Stimulated activated CD8-positive, alpha-beta memory T cell treated with anti-CD3 and anti-CD28 coated beads, Interleukin-4, amount 100 ng/mL, for 1 hour (primary cell): ENCODE results near the gene DAAM1.

Experiments
- DNase-seq, 2 donors: peaks; one replicate each; pipeline ENCODE4 v3.0.0-alpha.2; 2020; ENCODE audit warnings: low read depth in 2 of 2, low spot score in 1 of 2

The DAAM1 gene

DNA sequence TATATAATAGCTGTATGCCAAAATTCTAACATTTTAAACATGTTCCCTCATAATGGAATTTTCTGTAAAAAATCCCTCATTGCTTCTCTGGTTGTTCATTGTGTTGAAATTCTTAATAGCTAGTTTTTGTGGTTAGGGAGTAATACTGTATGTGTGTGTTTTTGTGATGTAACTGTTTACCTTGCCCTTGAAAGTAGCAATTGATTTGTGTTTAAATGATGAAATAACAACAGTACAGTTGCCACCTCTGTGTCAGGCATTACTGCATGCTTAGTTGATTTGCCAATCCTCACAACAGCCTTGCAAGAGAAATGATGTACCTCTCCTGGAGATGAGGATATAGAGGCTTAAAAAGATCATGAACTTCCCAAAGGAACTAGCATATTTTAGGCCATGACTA is 94.9 kb downstream of the DAAM1 start:
- DNase-seq, result no peak

DNA sequence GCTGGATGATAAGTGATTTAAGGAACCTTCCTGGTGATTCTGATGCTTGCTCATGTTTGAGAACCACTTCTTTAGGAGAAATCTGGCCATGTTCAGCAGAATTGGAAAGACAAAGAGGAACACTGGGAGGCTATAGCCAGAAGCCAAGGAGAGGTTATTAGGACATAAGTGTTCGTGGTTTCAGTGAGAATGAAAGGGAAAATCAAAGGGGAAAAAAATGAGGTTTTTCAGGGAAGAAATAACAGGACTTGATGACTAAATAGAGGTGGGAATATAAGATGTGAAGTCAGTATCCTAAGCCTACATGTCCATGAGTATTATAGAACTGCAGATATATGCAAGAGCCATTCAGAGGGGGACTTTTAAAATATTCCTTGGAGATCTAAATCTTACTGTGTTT is 95.6 kb downstream of the DAAM1 start:
- no peak for DNase-seq

DNA sequence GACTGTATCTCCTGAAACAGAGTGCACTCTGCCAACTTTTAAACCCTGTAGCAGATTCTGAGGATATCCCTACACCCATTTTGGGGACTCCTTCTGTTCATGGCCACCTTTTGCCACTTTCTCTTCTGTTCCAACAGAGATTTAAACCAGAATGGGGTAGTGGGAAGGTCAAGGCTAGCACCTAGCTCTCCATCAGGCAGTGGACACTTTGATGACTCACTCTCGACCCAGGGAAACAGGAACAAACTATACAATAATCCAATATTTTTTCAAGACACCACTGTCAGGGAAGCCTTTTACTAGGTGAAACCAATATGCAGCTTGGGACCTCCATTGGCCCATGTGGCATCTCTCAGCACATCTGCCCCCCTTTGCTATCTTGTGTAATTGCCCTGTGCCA is 103.6 kb downstream of the DAAM1 start:
- DNase-seq, result no peak

DNA sequence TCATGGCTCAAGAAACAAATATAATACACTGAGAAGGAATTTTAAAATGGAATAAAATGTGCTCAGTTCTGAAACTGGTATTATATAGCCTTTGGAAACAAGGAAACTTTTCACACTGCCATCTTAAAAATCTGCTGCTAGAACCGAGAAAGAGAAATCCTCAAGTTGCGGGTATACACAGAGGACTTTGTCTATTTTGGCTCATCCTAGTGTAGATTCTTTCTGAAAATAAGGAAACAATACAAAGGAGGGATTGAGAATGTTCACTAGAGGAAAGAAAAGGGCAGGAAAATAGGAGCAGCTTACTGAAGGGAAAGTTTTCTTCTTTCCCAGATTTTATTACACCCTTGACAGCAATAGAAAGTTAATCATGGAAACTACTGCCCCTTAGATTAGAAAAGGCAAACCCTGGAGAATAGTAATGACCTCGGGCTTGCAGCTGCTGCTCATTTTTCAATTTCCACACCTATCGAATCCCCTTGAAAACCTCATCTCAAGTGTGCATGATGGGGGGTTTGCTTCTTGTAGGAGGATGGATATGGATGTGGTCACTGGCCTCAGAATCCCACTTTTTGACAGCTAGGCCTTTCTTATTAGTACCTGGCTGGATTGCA is 104.6 kb downstream of the DAAM1 start:
- DNase-seq, result no peak

DNA sequence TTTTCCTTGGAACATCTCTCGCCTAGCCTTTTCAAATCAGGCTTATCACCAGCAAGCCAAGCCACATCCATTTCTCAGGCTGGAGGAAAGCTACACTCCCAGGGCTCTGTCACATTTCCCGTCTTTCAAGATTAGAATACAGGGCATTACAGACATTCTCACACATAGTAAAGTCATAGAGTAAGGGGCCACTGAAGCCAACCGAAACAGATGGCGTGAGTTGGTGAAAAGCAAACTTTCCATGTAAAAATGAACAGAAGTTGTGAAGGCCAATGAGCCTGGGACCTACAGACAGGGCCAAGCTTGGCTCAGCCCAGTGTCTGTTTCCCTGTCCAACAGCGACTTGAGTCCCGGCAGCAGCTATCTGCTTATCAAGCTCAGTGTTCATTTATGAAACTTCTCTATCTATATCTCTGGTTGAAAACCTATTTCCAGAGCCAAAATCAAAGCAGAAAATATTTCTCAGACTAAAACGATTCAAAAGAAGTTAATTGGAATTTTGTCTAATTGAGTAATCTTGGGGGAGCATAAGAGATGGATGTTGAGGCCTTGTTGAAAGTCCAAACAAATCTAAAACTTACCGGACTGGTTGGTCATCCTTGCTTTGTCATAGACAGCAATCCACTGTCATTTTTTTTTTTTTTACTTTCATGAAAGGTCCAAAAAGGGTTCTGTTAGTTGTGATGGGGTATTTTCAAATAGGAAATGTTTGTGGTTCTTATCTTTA is 105.6 kb downstream of the DAAM1 start:
- no peak for DNase-seq

- no peak for DNase-seq
These were observed 106.2 kb downstream of the DAAM1 start for GRCh38 chr14:59294662-59294992.

DNA sequence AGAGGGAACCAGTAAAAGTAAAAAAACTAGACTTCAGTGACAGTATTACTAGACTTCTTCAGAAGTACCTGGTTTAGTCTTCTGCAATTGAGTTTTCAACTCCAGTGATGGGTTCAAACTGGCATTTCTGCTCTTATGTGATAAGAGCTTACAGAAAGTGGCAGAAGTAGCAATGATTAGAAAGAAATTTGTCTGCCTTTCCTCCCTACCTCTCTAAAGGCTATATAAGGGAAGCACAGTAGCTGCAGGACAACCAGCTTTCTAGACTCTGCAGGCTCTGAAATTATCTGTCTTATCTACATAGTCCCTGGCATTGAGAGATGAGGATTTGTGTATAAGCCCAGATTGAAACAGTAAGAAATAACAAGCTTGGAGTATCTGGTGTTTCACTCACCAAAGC is 107.5 kb downstream of the DAAM1 start:
- DNase-seq, result no peak

DNA sequence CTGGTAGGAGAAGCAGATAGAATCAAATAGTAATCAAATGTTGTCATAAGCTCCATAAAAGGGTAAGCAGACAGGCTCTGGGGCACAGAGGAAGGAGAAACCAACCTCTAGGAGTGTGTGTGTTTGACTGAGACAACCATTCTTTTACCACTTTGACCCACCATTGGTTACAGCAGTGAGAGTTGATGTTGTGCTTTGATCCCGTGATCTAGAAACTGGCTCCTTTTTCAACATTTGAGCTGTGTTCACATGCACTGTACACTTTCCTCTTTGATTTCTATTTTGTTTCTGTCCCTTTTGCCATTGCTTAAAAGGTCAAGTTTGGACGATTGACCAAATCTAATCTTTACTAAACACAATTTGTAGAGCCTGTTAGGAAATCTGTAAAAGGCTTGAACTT is 108.0 kb downstream of the DAAM1 start:
- DNase-seq, result no peak

- DNase-seq, result no peak
These were observed 108.8 kb downstream of the DAAM1 start for GRCh38 chr14:59297071-59297776.

DNA sequence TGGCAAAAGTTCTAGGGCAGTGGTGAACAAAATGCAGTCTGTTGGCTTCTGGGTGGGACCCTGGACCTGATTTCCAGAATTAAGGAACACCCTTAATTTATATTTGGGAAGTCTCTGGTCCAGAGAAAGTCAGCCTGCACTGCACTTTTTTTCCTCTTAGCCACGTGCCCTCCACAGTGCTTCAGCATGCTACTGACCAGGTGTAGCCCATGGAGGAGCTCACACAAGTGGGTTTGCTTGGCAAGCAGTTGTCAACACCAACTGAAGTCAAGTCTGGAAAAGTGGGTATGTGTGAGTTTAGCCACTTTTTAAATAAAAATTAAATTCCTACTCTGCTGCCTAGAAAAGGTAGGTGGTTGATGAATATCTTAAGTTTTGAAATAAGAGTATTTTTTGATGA is 111.3 kb downstream of the DAAM1 start:
- no peak for DNase-seq

DNA sequence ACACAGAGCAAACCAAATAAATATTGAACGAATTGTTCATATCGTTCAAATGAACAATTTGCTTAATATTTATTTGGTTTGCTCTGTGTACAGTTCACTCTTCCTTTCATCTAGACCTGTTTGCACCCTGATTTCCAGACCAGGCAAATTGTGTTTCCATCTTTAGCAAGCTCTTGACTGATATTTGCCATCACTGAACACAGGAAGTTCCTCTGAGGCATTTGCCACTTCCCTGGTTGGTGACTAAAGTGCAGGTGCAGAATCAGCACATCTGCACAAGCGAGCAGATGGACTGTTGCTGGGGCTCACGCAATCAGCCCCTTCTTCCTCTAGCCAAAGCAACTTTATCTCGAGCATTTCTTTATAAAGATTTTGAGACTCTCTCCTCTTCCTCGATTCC is 112.9 kb downstream of the DAAM1 start:
- DNase-seq, result no peak

- DNase-seq, result no peak
These were observed 113.8 kb downstream of the DAAM1 start for GRCh38 chr14:59302313-59302712.

GRCh38 chr14:59303216-59303615 is 114.7 kb downstream of the DAAM1 start:
- no peak for DNase-seq

- no peak for DNase-seq
These were observed 116.8 kb downstream of the DAAM1 start for GRCh38 chr14:59305231-59305630.

GRCh38 chr14:59305836-59306555 is 117.5 kb downstream of the DAAM1 start:
- DNase-seq, result no peak

- no peak for DNase-seq
These were observed 118.3 kb downstream of the DAAM1 start for GRCh38 chr14:59306775-59307174.

DNA sequence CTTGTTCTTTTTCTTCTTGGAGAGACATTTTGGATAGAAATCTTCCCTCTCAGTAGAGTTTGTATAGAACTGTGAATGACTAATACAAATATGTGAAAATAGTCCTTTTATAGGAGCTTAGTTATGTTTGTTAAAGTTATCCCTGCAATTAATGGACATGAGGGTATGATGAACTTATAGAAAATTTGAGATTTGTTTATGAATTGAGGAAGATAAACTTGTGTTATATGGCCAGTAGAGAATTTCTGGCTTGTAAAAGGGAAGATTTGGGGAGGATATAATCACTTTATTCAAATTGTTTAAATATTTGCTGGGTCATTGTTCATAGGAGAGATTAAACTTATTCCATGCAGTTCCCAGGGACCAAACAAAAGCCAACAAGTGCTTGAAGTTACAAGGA is 119.6 kb downstream of the DAAM1 start:
- DNase-seq, result no peak

- no peak for DNase-seq
These were observed 120.2 kb downstream of the DAAM1 start for GRCh38 chr14:59308673-59309072.

DNA sequence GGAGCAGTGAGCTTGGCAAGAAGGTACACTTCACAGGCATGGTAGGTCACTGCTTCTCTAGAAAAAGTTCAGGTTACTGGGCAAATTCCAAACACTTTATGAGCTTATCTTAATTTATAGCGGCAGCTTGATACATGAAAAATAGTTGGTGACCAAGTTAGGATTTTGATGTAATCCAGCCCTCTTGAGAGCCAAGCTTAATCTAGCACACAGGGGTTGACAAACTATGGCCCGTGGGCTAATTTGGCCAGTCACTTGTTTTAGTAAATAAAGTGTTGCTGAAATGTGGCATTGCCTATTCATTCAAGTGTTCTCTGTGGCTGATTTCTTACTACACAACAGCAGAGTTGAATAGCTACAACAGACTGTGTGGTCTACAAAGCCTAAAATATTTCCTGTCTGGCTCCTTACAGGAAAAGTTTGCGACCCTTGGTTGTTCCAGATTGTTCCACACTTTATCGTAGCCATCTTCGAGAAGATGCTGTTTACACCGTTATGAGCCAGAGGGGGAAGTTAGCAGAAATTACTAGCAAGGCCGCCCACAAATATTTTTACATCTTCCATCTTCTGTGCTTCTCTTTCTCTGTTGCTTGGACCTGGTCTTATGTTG is 120.9 kb downstream of the DAAM1 start:
- DNase-seq, result no peak

- no peak for DNase-seq
These were observed 122.2 kb downstream of the DAAM1 start for GRCh38 chr14:59310633-59311032.

DNA sequence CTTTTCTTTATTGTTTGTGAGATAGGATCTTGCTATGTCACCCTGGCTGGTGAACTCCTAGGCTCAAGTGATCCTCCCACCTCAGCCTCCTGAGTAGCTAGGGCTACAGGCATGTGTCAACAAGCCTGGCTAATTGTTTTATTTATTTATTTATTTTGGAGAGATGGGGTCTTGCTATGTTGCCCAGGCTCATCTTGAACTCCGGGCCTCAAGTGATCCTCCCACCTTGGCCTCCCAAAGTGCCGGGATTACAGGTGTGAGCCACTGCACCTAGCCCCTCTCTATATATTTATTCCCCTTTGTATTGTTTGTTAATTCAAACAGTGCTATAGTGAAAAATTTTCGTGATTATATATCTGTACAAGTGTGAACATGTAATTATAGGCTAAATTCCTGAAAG is 123.3 kb downstream of the DAAM1 start:
- no peak for DNase-seq
